Measurements from ENCODE around the gene KLK8.
"Not testable (repeated sequence)": the region's sequence is repeated elsewhere in the genome, so short reads cannot be mapped to it uniquely, and the experiment has no call there.

The KLK8 gene

DNA sequence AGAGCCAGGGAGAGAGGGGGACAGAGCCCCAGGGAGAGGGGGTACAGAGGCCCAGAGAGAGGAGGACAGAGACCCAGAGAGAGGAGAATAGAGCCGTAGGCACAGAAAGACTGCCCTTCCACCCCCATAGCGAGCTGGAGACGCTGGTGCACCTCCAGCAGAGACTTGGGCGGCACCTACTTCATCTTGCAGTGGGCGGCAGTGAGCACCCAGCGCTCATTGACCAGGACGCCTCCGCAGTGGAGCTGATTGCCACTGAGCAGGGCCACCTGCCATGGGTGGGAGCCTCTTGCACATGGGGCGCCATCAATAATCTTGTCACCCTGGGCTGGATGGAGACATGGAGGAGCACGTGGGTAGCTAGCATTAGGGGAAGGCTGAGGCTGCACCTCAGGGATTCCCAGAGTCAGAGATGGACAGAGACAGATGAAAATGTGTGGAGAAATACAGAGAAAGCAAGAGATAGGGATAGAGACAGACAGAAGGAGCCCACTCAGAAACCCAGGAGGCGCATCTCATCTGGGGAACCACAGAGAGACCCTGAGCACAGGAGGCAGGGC lies 19.7 kb downstream of the KLK8 start:
- no peak for DNase-seq

DNA sequence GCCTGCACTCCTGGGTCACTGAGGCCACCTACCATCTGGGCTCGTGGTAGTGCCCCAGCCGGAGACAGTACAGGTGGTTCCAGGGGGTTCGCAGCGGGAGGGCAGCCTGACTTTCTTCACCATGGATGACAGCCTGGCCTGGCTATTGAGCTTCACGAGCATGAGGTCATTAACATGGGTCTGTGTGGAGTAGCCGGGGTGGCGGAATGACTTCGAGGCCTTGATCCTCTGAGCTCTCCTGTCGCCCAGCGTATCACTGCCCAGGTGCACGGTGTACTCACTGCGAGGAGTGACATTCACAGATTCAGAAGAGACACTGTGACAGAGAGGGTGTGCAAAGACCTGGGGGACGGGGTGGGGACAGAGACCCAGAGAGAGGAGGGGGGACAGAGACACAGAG lies 21.2 kb downstream of the KLK8 start:
- no peak for DNase-seq

- no peak for DNase-seq
Observed at GRCh38 chr19:50979758-50980157, 21.6 kb downstream of the KLK8 start.

GRCh38 chr19:50978772-50979390 lies 22.5 kb downstream of the KLK8 start:
- DNase-seq, result no peak

DNA sequence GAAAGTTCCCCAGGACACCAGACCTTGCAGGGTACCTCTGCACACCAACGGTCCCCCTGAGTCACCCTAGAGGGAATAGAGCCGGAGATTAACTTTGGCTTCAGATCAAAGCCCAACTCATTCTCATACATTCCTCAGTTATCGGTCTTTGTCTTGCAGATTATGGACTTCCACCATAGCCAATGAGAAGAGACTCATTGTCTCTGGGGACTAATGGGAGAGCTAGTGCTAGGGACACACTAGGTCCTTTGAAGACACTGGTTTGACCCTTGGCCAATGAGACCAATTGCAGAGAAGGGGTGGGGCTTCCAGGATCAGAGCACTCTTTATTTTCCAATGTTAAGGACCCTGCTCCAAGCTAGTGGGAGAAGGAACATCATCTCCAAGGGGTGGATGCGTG lies 23.8 kb downstream of the KLK8 start:
- no peak for DNase-seq

- no peak for DNase-seq
Observed at GRCh38 chr19:50975766-50976165, 25.6 kb downstream of the KLK8 start.

GRCh38 chr19:50974702-50975556 lies 26.5 kb downstream of the KLK8 start:
- DNase-seq, result no peak

- no peak for DNase-seq
Observed at GRCh38 chr19:50972795-50973376, 28.5 kb downstream of the KLK8 start.

DNA sequence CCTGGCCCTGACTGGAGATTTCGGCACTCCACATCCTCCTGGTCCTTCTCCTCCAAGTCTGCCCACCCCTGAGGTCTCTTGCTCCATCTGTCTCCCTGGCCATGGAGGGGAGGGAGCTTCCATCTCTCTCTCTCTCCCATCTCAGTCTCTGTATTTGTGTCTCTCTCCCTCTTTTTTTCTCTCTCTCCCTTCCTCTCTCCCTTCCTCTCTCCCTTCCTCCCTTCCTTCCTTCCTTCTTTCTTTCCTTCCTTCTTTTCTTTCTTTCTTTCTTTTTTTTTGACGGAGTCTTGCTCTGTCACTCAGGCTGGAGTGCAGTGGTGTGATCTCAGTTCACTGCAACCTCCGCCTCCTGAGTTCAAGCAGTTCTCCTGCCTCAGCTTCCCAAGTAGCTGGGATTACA lies 31.6 kb downstream of the KLK8 start:
- DNase-seq, result not testable (repeated sequence)

DNA sequence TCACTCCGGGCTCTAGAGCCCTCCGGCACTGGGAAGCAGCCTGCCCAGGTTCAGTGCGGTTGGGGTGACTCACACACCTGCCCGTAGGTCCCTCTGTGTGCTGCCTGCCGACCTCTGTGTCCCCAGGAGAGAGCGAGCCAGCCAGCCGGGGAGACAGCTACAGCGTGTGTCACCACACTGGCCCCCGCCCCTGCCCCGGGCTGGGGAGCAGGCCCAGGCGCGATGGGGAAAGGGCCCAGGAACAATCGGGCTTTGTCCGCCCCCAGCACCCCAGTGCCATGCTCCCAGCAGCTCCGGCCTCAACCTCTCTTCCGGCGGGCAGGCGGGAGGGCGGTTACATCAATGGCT lies 32.0 kb downstream of the KLK8 start, which contains the start of gene KLK6:
TSS of gene KLK6 (minus strand) at position 179 of the 348 bp plus-strand sequence. CDS start 1,487 bp downstream, outside the sequence.
- DNase-seq, result no peak

- DNase-seq, result no peak
Observed at GRCh38 chr19:50968716-50969412, 32.5 kb downstream of the KLK8 start.

DNA sequence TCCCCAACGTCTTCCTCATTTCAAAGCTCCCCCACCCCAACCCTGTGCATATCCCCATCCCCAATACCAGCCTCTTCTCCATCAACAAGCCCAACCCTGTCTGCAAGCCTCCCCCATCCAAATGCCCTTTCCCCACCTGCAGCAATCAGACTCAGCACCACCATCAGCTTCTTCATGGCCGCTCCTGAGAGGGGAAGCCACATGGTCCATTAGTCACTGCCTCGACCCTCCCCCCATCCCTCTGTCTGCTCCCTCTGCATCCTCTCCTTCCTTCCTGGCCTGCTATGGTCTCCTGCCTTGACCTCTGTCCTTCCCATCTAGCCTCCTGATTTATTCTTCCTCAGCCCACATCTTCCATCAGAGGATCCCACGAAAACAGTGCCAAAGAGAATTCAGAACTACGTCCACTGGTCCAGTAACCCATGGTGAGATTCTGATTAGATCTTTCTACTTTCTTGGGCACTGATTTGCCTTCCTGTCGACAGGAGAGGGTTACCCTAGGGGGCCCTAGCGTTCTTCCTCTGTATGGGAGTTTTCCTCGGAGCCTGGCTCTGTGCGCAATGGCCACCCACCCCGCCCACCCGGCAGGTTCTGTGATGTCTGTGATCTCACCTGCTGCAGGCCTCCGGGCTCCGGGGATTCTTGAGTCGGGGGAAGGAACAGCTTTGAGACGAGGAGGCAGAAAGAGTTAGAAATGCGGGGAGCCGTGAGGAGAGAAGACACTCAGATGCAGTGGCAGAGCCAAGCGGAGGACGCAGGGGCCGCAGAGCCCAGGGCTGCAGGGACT lies 33.3 kb downstream of the KLK8 start:
- DNase-seq, result no peak

DNA sequence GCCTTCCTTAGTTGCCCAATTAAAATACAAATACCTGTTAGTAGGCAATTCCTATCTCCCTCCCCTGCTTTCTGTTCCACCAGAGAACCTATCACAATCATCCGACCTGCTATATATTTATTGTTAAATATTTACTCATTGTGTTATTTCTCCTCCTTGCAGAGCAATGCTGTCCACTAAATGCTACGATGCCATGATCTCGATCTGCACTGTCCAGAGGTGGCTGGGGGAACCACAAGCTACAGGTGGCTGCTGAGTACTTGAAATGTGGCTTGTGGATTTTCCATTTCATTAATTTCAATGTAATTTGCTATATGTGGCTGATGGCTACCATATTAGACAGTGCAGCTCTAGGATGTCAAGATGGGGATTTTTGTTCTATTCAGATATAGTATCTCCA lies 37.1 kb downstream of the KLK8 start:
- DNase-seq, result no peak

GRCh38 chr19:50963381-50963780 lies 38.0 kb downstream of the KLK8 start:
- no peak for DNase-seq

DNA sequence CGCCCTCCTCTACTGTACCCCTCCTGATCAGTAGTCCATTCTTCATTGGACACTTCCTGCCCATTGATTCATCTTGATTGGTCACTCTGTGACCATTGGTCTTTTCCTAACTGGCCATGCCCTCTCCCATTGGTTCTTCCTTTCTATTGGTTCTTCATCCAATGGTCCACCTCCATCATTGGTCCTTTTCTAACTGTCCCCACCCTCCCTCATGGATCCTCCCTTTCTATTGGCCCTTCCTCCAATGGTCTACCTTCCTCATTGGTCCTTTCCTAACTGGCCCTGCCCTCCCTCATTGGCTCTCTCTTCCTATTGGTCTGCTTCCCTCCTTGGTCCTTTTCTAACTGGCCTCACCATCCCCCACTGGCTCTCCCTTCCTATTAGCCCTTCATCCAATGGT lies 39.2 kb downstream of the KLK8 start:
- DNase-seq, result no peak

DNA sequence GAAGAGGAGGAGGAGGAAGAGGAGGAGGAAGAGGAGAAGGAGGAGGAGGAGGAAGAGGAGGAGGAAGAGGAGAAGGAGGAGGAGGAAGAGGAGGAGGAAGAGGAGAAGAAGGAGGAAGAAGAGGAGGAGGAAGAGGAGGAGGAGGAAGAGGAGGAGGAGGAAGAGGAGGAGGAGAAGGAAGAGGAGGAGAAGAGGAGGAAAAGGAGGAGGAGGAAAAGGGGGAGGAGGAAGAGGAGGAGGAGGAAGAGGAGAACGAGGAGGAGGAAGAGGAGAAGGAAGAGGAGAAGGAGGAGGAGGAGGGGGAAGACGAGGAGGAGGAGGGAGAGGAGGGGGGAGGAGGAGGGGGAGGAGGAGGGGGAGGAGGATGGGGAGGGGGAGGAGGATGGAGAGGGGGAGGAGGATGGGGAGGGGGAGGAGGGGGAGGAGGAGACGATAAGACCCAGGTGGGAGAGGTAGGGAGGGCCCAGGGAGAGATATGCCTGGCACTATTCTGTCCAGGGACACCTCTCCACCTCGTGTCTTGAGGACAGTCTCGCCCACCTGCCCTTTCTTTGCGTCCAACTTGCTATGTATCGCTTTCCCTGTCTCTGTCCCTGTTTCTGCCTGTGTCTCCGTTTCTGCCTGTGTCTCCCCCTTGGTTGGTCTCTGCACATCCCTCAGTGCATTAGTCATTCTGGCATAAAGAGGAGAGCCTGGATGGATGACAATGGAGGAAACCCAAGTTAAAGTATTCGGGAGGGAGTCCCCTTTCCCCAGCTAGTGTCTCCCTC lies 41.5 kb downstream of the KLK8 start:
- DNase-seq, result no peak

GRCh38 chr19:50957587-50957986 lies 43.8 kb downstream of the KLK8 start:
- no peak for DNase-seq

DNA sequence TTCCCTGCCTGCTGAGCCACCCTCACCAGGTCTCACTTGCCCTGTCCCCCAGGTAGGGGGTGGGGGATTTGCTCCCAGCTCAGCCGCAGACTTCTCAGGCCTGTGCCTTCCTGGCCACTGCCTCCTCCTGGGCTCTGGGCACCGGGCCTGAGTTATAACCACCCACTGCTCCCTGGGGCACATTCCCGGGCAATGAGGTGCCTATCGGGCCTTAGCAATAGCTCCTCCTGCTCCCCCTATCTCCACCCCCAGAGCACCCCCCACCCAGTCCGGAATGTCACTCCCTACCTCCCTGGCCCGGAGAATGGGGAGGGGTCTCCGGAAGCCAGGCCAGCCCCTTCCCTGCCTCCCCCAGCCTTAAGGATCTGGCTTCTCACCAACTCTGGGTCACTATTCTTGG lies 48.5 kb downstream of the KLK8 start, which contains the start of gene KLK5:
TSS of gene KLK5 (minus strand) at position 129 of the 400 bp plus-strand sequence. CDS start 381 bp downstream, outside the sequence.
- DNase-seq, result no peak

- no peak for DNase-seq
Observed at GRCh38 chr19:50949861-50950260, 51.5 kb downstream of the KLK8 start.

- DNase-seq, result no peak
Observed at GRCh38 chr19:50947123-50947522, 54.3 kb downstream of the KLK8 start.

All from activated naive CD4-positive, alpha-beta T cell treated with Interleukin-2 at 50 U/mL for 16 hours (primary cell).